Measurements from ENCODE around the gene RNASEH2B.

DNA sequence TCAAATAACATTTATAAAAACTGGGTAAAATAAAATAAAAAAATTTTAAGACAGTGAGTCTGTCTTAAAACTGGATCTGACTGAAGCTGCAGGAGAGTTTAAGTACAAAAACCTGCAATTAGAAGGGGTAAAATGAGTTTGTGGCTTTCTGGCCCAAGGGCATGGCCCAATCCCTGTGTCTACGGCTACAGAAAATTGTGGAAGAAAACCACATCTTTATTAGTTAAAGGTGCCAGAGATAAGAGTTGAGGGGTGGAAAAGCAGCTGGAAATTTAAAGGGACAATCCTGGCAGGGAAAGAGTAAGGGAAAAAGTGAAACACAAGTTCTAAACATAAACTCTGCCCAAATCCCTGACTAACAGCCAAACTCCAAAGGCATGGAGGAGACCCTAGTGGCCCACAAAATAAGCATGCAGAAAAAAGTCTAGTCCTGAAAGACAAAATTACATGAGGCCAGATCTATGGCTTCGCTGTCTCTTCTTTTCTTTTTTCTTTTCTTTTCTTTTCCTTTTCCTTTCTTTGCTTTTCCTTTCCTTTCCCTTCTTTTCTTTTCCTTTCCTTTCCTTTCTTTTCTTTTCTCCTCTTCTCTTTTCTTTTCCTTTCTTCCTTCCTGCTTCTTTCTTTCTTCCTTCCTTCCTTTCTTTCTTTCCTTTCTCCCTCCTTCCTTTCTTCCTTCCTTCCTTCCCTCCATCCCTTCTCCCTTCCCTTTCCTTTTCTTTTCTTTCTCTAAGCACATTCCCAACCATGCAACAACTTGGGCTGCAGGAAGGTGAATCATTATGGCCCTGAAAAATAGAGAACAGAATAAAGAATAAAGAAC lies 42.6 kb upstream of the RNASEH2B start:
- TF ChIP-seq, protein P1, sequence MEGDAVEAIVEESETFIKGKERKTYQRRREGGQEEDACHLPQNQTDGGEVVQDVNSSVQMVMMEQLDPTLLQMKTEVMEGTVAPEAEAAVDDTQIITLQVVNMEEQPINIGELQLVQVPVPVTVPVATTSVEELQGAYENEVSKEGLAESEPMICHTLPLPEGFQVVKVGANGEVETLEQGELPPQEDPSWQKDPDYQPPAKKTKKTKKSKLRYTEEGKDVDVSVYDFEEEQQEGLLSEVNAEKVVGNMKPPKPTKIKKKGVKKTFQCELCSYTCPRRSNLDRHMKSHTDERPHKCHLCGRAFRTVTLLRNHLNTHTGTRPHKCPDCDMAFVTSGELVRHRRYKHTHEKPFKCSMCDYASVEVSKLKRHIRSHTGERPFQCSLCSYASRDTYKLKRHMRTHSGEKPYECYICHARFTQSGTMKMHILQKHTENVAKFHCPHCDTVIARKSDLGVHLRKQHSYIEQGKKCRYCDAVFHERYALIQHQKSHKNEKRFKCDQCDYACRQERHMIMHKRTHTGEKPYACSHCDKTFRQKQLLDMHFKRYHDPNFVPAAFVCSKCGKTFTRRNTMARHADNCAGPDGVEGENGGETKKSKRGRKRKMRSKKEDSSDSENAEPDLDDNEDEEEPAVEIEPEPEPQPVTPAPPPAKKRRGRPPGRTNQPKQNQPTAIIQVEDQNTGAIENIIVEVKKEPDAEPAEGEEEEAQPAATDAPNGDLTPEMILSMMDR (IDR thresholded peaks at IDR 0.05; ENCODE audit: insufficient read depth, low read length, poor library complexity, severe bottlenecking), result no peak
- no peak for TF ChIP-seq EZH2phosphoT487 (conservative IDR thresholded peaks at IDR 0.05; ENCODE audit: low read length)

Measured in SU-DHL-6 (cell line).